GM21576 (cell line): Measurements from ENCODE around the gene EPC2.
A peak's percentile ranks its signal among the peaks of the same experiment; 100 is the strongest.

ENCODE experiments used
- ATAC-seq: cut with Tn5 transposase; IDR thresholded peaks from one replicate; pipeline ENCODE4 v1.9.1; 2021; ENCODE audit warnings: mild to moderate bottlenecking, moderate library complexity; ENCODE audit not compliant: unreplicated experiment

The EPC2 gene

GRCh38 chr2:148643998-148644882, at the start of gene EPC2:
TSS of gene EPC2 (plus strand) at chr2:148644751. CDS start at chr2:148645018, 267 bp downstream.
- ATAC-seq: peak; percentile 49

GRCh38 chr2:148596018-148596417, 48.5 kb upstream of the EPC2 start:
- no peak for ATAC-seq

- ATAC-seq: no peak
Observed at GRCh38 chr2:148599109-148599991, 45.2 kb upstream of the EPC2 start.

- ATAC-seq: peak; percentile 18
Observed at GRCh38 chr2:148602885-148603561, 41.5 kb upstream of the EPC2 start.

- ATAC-seq: peak; percentile 98
Observed at GRCh38 chr2:148603562-148603920, 41.0 kb upstream of the EPC2 start.

GRCh38 chr2:148604927-148605326, 39.6 kb upstream of the EPC2 start:
- no peak for ATAC-seq

GRCh38 chr2:148607566-148607965, 37.0 kb upstream of the EPC2 start:
- ATAC-seq: no peak

- no peak for ATAC-seq
Observed at GRCh38 chr2:148613231-148614013, 31.1 kb upstream of the EPC2 start.

- ATAC-seq: no peak
Observed at GRCh38 chr2:148614014-148614321, 30.6 kb upstream of the EPC2 start.

GRCh38 chr2:148614322-148615049, 30.1 kb upstream of the EPC2 start:
- ATAC-seq: peak; percentile 95

GRCh38 chr2:148615381-148615841, 29.1 kb upstream of the EPC2 start:
- ATAC-seq: no peak

GRCh38 chr2:148616662-148617061, 27.9 kb upstream of the EPC2 start:
- no peak for ATAC-seq

- no peak for ATAC-seq
Observed at GRCh38 chr2:148617219-148617618, 27.3 kb upstream of the EPC2 start.

- ATAC-seq: no peak
Observed at GRCh38 chr2:148619560-148620195, 24.9 kb upstream of the EPC2 start.

- ATAC-seq: no peak
Observed at GRCh38 chr2:148622366-148622765, 22.2 kb upstream of the EPC2 start.

GRCh38 chr2:148623086-148623485, 21.5 kb upstream of the EPC2 start:
- no peak for ATAC-seq

- ATAC-seq: no peak
Observed at GRCh38 chr2:148627224-148627623, 17.3 kb upstream of the EPC2 start.

- no peak for ATAC-seq
Observed at GRCh38 chr2:148634749-148635148, 9.8 kb upstream of the EPC2 start.

GRCh38 chr2:148638543-148638942, 6.0 kb upstream of the EPC2 start:
- ATAC-seq: no peak
